Measurements from ENCODE around the gene EPN3. TPM values are rescaled to one million over a fixed set of nuclear protein-coding genes. Genes with fewer than 3 reads are reported as not detected.

EPN3 gene
- total and polyA plus RNA-seq, 2 donors from 2014 or later: 5.0 to 28.7 TPM

DNA sequence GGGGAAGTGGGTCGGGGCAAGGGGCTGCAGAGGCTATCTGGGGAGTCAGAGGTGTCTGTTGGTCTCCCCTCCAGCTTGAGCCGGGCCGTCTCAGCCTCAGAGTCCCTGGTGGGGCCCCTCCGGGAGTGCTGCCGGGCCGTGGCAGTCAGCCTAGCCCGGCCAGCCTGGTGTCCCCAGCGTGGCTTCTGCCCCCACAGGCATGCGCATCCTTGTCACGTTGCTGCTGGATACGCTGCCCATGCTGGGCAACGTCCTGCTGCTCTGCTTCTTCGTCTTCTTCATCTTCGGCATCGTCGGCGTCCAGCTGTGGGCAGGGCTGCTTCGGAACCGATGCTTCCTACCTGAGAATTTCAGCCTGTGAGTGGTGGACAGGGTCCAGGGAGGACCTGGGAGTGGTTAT, 39.1 kb downstream of the EPN3 start:
- no peak overlapping the region for H3K4me3 ChIP-seq (ENCODE audit: low read length in 3 of 3)
- no peak overlapping the region for H3K9ac ChIP-seq (ENCODE audit: low read length in 3 of 3)
- H3K36me3 ChIP-seq (ENCODE audit: control insufficient read depth in 2 of 3, insufficient read depth in 3 of 3, low read length in 3 of 3): no peaks in the 10 kb centered on the region
- H3K27me3 ChIP-seq (ENCODE audit: control insufficient read depth, insufficient read depth, low read length): no peaks in the 10 kb centered on the region
- TF ChIP-seq, protein P1, sequence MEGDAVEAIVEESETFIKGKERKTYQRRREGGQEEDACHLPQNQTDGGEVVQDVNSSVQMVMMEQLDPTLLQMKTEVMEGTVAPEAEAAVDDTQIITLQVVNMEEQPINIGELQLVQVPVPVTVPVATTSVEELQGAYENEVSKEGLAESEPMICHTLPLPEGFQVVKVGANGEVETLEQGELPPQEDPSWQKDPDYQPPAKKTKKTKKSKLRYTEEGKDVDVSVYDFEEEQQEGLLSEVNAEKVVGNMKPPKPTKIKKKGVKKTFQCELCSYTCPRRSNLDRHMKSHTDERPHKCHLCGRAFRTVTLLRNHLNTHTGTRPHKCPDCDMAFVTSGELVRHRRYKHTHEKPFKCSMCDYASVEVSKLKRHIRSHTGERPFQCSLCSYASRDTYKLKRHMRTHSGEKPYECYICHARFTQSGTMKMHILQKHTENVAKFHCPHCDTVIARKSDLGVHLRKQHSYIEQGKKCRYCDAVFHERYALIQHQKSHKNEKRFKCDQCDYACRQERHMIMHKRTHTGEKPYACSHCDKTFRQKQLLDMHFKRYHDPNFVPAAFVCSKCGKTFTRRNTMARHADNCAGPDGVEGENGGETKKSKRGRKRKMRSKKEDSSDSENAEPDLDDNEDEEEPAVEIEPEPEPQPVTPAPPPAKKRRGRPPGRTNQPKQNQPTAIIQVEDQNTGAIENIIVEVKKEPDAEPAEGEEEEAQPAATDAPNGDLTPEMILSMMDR (IDR thresholded peaks at IDR 0.05; ENCODE audit: borderline replicate concordance, extremely low read depth, insufficient read depth): no peak
- DNase-seq: no peak
- FAIRE-seq: no peak
- no peaks in the 10 kb centered on the region for H3K9me3 ChIP-seq (ENCODE audit: control insufficient read depth in 2 of 3, insufficient read depth in 1 of 3, low read length in 3 of 3)
- no peaks in the 10 kb centered on the region for H3K4me1 ChIP-seq (ENCODE audit: control insufficient read depth in 2 of 3, insufficient read depth in 2 of 3, low read depth in 1 of 3, low read length in 3 of 3)
- no peak overlapping the region for H3K27ac ChIP-seq (ENCODE audit: low read depth in 2 of 2, low read length in 2 of 2)
- intact Hi-C loops (cut with DNase I): no loop called here

DNA sequence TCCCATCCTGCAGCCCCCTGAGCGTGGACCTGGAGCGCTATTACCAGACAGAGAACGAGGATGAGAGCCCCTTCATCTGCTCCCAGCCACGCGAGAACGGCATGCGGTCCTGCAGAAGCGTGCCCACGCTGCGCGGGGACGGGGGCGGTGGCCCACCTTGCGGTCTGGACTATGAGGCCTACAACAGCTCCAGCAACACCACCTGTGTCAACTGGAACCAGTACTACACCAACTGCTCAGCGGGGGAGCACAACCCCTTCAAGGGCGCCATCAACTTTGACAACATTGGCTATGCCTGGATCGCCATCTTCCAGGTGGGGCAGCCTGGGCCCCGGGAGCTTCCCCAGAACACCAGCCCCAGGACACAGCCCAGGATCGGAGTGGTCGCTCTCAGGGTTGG, 40.0 kb downstream of the EPN3 start:
- TF ChIP-seq, protein P1 (IDR thresholded peaks at IDR 0.05; ENCODE audit: borderline replicate concordance, extremely low read depth, insufficient read depth): no peak
- DNase-seq: no peak
- intact Hi-C loops (cut with DNase I): no loop called here

DNA sequence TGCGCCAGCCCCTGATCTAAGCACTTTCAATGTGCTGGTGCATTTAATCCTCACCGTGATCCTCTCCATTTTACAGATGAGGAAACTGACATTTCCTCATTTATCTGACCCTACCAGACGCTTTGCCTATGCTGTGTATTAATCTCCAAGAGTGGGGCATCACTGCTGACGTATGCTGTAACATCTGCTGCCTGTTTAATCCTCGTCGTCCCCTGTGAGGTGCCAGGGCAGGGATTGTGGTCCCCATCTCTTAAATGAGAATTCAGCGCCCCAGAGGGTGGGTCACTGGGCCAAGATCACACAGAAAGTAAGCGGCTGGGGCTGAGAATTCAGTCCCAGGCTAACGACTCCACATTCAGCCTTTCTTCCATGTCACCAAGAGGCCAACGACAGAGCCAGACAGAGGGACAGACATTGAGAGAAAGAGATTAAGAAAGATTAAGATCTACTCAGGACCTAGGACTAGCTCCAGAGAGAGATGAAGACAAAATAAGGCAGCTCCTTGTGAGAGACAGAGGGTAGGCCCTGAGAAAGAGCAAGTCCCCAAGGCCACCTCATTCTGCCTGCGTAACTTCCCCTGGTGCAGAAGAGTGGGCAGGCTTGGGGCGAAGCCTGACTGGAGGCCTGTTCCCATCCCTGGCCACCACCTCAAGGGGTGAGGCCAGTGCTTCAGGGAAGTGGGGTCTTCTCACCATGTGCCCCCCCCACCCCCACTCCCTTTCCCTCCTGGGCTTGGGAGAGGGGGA, 41.5 kb downstream of the EPN3 start:
- no peak for DNase-seq
- no peak overlapping the region for H3K4me3 ChIP-seq (ENCODE audit: low read length in 3 of 3)
- H3K27me3 ChIP-seq (ENCODE audit: control insufficient read depth, insufficient read depth, low read length): no peaks in the 10 kb centered on the region
- H3K36me3 ChIP-seq (ENCODE audit: control insufficient read depth in 2 of 3, insufficient read depth in 3 of 3, low read length in 3 of 3): peaks cover 0 to 2% (median 0%) of the 10 kb centered on the region in 3 donors
- FAIRE-seq: no peak
- no peak overlapping the region for H3K27ac ChIP-seq (ENCODE audit: low read depth in 2 of 2, low read length in 2 of 2)
- intact Hi-C loops (cut with DNase I): no loop called here
- no peak overlapping the region for H3K9ac ChIP-seq (ENCODE audit: low read length in 3 of 3)
- no peaks in the 10 kb centered on the region for H3K4me1 ChIP-seq (ENCODE audit: control insufficient read depth in 2 of 3, insufficient read depth in 2 of 3, low read depth in 1 of 3, low read length in 3 of 3)
- no peaks in the 10 kb centered on the region for H3K9me3 ChIP-seq (ENCODE audit: control insufficient read depth in 2 of 3, insufficient read depth in 1 of 3, low read length in 3 of 3)
- TF ChIP-seq, protein P1 (IDR thresholded peaks at IDR 0.05; ENCODE audit: borderline replicate concordance, extremely low read depth, insufficient read depth): no peak

More for the DNA sequence above, 40.0 kb downstream of the EPN3 start:
- Histone ChIP-seq H3K36me3 (ENCODE audit: control insufficient read depth in 2 of 3, insufficient read depth in 3 of 3, low read length in 3 of 3) (peaks cover 0 to 2% (median 0%) of the 10 kb centered on the region in 3 donors), H3K4me1 (ENCODE audit: control insufficient read depth in 2 of 3, insufficient read depth in 2 of 3, low read depth in 1 of 3, low read length in 3 of 3) (no peaks in the 10 kb centered on the region), H3K9me3 (ENCODE audit: control insufficient read depth in 2 of 3, insufficient read depth in 1 of 3, low read length in 3 of 3) (no peaks in the 10 kb centered on the region), H3K9ac (ENCODE audit: low read length in 3 of 3) (no peak overlapping the region), H3K27ac (ENCODE audit: low read depth in 2 of 2, low read length in 2 of 2) (no peak overlapping the region), H3K4me3 (ENCODE audit: low read length in 3 of 3) (no peak overlapping the region), H3K27me3 (ENCODE audit: control insufficient read depth, insufficient read depth, low read length) (no peaks in the 10 kb centered on the region)
- no peak for FAIRE-seq
